ENCODE measurements around the gene GPR143. TPM values are rescaled to one million over a fixed set of nuclear protein-coding genes. Genes with fewer than 3 reads are reported as not detected.

GPR143 gene
- total and polyA plus RNA-seq, 10 donors, result 0.17 TPM; not detected in 9

DNA sequence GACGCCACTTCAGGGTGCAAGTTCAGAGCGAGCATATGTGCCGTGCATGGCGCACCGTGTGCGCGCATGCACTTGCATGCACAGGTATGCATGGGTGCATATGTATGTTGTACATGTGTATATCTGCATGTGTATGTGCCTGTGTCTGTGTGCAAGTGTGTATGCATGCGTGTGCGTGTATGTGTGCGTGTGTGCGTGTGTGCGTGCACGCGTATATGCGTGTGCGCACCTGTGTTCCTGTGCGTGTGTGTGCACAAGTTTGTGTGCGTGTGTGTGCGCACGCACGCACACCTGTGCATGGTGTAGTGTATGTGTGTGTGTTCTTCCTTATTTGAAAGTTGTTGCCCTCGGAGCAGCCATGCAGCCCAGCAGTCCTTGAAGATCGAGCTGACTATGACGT, 76.8 kb downstream of the GPR143 start:
- Histone ChIP-seq H3K4me3 (no peak overlapping the region), H3K4me1 (no peaks in the 10 kb centered on the region), H3K36me3 (peaks cover 0 to 87% (median 15%) of the 10 kb centered on the region in 6 donors), H3K27me3 (replicated peaks in 1 of 7) (no peaks in the 10 kb centered on the region), H3K9me3 (no peaks in the 10 kb centered on the region), H3K27ac (no peak overlapping the region)
- intact Hi-C loops (cut with DNase I; ENCODE audit: low total_unique reads), result no loop called here
- WGBS, 5 donors, result 95 to 99% (median 97%) methylated on average over 22 to 24 of the region's 24 CpGs
- no peak for DNase-seq
- TF ChIP-seq POLR2A (IDR thresholded peaks at IDR 0.05) (no peak), POLR2AphosphoS5 (IDR thresholded peaks at IDR 0.05) (no peak)
- TF ChIP-seq, protein P1, sequence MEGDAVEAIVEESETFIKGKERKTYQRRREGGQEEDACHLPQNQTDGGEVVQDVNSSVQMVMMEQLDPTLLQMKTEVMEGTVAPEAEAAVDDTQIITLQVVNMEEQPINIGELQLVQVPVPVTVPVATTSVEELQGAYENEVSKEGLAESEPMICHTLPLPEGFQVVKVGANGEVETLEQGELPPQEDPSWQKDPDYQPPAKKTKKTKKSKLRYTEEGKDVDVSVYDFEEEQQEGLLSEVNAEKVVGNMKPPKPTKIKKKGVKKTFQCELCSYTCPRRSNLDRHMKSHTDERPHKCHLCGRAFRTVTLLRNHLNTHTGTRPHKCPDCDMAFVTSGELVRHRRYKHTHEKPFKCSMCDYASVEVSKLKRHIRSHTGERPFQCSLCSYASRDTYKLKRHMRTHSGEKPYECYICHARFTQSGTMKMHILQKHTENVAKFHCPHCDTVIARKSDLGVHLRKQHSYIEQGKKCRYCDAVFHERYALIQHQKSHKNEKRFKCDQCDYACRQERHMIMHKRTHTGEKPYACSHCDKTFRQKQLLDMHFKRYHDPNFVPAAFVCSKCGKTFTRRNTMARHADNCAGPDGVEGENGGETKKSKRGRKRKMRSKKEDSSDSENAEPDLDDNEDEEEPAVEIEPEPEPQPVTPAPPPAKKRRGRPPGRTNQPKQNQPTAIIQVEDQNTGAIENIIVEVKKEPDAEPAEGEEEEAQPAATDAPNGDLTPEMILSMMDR (IDR thresholded peaks at IDR 0.05 in 8 of 11, conservative IDR thresholded peaks at IDR 0.05 in 3 of 11), result no peak

DNA sequence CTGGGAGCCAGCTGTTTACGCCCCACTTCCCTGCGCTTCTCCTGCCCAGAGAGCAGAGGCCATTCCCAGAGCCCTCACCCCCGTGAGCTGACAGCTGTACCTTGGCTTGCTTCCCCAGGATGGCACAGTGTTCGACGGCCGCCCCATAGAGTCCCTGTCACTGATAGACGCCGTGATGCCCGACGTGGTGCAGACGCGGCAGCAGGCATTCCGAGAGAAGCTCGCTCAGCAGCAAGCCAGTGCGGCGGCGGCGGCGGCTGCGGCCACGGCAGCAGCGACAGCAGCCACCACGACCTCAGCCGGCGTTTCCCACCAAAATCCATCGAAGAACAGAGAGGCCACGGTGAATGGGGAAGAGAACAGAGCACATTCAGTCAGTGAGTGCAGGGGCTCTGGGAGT, 77.7 kb downstream of the GPR143 start:
- 93 to 98% (median 96%) methylated on average over 7 to 27 of the region's 27 CpGs for WGBS, 5 donors
- Histone ChIP-seq H3K9me3 (no peaks in the 10 kb centered on the region), H3K4me1 (no peaks in the 10 kb centered on the region), H3K27me3 (replicated peaks in 1 of 7) (no peaks in the 10 kb centered on the region), H3K27ac (no peak overlapping the region), H3K36me3 (peaks cover 0 to 83% (median 11%) of the 10 kb centered on the region in 6 donors), H3K4me3 (no peak overlapping the region)
- no peak for TF ChIP-seq POLR2AphosphoS5 (IDR thresholded peaks at IDR 0.05)
- DNase-seq, result no peak
- intact Hi-C loops (cut with DNase I; ENCODE audit: low total_unique reads), result no loop called here

DNA sequence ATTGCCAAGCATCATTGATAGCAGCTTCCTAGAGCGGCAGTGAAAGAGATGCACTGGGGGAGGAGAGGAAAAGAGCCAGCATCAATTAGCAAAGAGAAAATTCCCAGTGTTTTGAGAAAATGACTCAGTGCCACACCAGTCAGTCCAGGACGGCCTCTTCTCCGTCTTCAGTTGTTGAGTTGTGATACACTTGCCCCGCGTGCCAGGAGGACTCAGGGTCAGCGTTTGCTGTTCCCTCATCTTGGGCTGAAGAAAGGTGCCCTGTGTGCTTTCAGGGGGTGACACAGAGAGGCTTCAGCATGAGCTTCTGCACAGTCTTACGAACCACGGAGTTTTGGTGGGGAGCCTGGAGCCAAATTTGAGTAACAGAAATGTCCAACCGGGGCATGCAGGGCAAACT, 82.3 kb downstream of the GPR143 start:
- intact Hi-C loops (cut with DNase I; ENCODE audit: low total_unique reads), result no loop called here
- Histone ChIP-seq H3K4me3 (no peak overlapping the region), H3K36me3 (peaks cover 0 to 46% (median 0%) of the 10 kb centered on the region in 6 donors), H3K4me1 (no peaks in the 10 kb centered on the region), H3K27me3 (replicated peaks in 1 of 7) (no peaks in the 10 kb centered on the region), H3K9me3 (no peaks in the 10 kb centered on the region), H3K27ac (no peak overlapping the region)
- 89 to 97% (median 95%) methylated on average over 9 of the region's 9 CpGs for WGBS, 5 donors
- no peak for DNase-seq
- TF ChIP-seq POLR2AphosphoS5 (IDR thresholded peaks at IDR 0.05), result no peak
- no peak for TF ChIP-seq POLR2A (IDR thresholded peaks at IDR 0.05)
- TF ChIP-seq, protein P1 (IDR thresholded peaks at IDR 0.05 in 8 of 11, conservative IDR thresholded peaks at IDR 0.05 in 3 of 11), result no peak

DNA sequence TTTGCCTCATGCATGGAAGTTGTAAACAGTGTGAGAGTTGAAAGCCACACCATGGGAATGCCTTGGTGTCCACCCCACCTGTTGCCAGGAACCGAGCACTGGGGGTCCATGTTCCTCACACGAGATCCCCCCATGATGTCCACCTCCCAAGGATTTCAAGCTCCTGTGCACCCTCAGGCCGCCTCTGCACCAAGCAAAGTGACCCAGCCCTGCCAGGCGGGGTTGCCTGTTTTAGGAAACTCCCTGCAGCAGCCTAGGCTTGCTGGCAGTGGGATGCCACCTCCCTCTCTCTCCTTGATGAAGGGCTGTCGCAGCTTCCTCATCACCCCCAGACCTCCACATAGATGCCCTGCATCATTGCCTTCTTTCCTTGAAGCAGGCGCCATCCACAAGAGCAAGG, 82.8 kb downstream of the GPR143 start:
- Histone ChIP-seq H3K4me3 (no peak overlapping the region), H3K27ac (no peak overlapping the region), H3K9me3 (no peaks in the 10 kb centered on the region), H3K4me1 (peaks cover 0 to 4% (median 2%) of the 10 kb centered on the region in 6 donors), H3K27me3 (replicated peaks in 1 of 7) (no peaks in the 10 kb centered on the region), H3K36me3 (peaks cover 0 to 41% (median 0%) of the 10 kb centered on the region in 6 donors)
- TF ChIP-seq POLR2A (IDR thresholded peaks at IDR 0.05) (no peak), POLR2AphosphoS5 (IDR thresholded peaks at IDR 0.05) (no peak)
- TF ChIP-seq, protein P1 (IDR thresholded peaks at IDR 0.05 in 8 of 11, conservative IDR thresholded peaks at IDR 0.05 in 3 of 11), result no peak
- intact Hi-C loops (cut with DNase I; ENCODE audit: low total_unique reads), result no loop called here
- WGBS, 5 donors, result 86 to 100% (median 93%) methylated on average over 3 to 6 of the region's 6 CpGs
- no peak for DNase-seq

DNA sequence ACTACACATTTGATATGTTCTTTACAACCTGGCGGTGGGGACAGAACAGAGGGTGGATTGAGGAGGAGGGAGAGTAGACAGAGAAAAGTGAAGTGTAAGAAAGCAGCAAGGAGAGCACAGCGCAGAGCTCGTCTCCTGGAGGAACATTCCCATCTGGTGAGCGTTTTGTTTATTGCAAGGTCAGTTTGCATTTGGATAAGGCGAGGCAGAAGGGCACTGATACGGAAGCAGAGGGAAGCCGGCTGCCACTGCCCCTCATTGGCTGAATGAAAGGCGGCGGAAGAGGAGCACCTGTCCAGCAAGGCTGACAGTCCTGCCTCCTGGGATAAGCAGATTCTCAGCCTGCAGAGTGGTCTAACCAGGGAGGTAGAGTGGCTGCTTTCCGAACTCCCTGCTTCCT, 83.2 kb downstream of the GPR143 start:
- peaks cover 0 to 8% (median 4%) of the 10 kb centered on the region in 6 donors for H3K4me1 ChIP-seq
- no peak for DNase-seq
- H3K9me3 ChIP-seq, result no peaks in the 10 kb centered on the region
- TF ChIP-seq, protein P1 (IDR thresholded peaks at IDR 0.05 in 8 of 11, conservative IDR thresholded peaks at IDR 0.05 in 3 of 11), result peak in 1 of 11 experiments; percentile 15
- no peak for TF ChIP-seq POLR2A (IDR thresholded peaks at IDR 0.05)
- peaks cover 0 to 37% (median 0%) of the 10 kb centered on the region in 6 donors for H3K36me3 ChIP-seq
- 60 to 92% (median 88%) methylated on average over 10 of the region's 10 CpGs for WGBS, 5 donors
- no peak overlapping the region for H3K4me3 ChIP-seq
- no peak overlapping the region for H3K27ac ChIP-seq
- intact Hi-C loops (cut with DNase I; ENCODE audit: low total_unique reads), result no loop called here
- H3K27me3 ChIP-seq (replicated peaks in 1 of 7), result no peaks in the 10 kb centered on the region
